SK-N-SH (cell line): ENCODE results near the gene MACROD1.

Experiments
- JUND ChIP-seq: IDR thresholded peaks from 2 replicates; pipeline ENCODE4 v1.4.0; 2012
- TF ChIP-seq, protein P1 (sequence below): fragments of 200-600 bp; sonication (generic); IDR thresholded peaks from 2 replicates; pipeline ENCODE4 v1.6.1; 2017; ENCODE audit warnings: antibody characterized with exemption, mild to moderate bottlenecking, moderate library complexity

DNA sequence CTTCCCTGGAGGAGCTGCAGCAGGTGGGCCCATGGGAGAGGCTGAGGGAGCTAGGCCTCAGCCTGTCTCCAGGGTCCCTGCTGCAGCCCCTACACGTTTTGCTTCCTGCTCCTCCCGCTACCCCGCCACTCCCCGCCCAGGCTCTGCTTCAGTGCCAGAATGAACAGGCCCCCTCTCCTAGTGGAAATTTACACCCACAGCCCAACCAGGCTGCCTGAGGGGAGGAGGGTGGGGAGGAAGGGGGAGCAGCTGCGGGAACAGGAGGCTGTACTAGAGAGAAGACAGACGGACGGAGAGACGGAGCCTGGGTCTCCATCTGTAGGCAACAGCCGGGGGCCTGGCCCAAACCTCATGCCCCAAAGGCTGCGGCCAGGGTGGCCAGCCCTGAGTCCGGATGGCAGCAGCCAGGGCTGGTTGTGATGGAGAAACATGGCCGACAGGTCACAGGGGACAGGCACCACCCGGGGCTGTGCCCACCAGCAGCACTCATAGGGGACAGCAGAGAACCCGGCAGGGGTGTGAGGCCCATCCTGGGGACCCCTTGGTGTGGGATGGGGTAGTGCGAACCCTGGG lies 109.6 kb downstream of the MACROD1 start:
- TF ChIP-seq, protein P1, sequence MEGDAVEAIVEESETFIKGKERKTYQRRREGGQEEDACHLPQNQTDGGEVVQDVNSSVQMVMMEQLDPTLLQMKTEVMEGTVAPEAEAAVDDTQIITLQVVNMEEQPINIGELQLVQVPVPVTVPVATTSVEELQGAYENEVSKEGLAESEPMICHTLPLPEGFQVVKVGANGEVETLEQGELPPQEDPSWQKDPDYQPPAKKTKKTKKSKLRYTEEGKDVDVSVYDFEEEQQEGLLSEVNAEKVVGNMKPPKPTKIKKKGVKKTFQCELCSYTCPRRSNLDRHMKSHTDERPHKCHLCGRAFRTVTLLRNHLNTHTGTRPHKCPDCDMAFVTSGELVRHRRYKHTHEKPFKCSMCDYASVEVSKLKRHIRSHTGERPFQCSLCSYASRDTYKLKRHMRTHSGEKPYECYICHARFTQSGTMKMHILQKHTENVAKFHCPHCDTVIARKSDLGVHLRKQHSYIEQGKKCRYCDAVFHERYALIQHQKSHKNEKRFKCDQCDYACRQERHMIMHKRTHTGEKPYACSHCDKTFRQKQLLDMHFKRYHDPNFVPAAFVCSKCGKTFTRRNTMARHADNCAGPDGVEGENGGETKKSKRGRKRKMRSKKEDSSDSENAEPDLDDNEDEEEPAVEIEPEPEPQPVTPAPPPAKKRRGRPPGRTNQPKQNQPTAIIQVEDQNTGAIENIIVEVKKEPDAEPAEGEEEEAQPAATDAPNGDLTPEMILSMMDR = no peak
- no peak for TF ChIP-seq JUND
